WTC11 (cell line): Measurements from ENCODE around the gene ARHGAP40. TPM values are rescaled to one million over a fixed set of nuclear protein-coding genes. Genes with fewer than 3 reads are reported as not detected.
A peak's percentile ranks its signal among the peaks of the same experiment; 100 is the strongest.

Experiments
- CREM ChIP-seq: sonication (generic); formaldehyde crosslinking; IDR thresholded peaks from 2 replicates; pipeline ENCODE4 v1.8.1; 2022; ENCODE audit warnings: mild to moderate bottlenecking, missing genetic modification reagents, moderate library complexity
- ERG ChIP-seq: fragments of 250-450 bp; sonication (Bioruptor Pico); IDR thresholded peaks from 2 replicates; pipeline ENCODE4 v1.8.0; 2021; ENCODE audit warnings: mild to moderate bottlenecking
- GRHL2 ChIP-seq: fragments of 250-450 bp; sonication (Bioruptor Pico); IDR thresholded peaks from 2 replicates; pipeline ENCODE4 v1.8.0; 2022; ENCODE audit warnings: mild to moderate bottlenecking, moderate library complexity; ENCODE audit not compliant: insufficient replicate concordance, severe bottlenecking
- IRF2 ChIP-seq: sonication (generic); formaldehyde crosslinking; IDR thresholded peaks from 2 replicates; pipeline ENCODE4 v1.8.0; 2022; ENCODE audit warnings: low read depth, missing genetic modification reagents, borderline replicate concordance
- MXD4 ChIP-seq: fragments of 250-450 bp; sonication (Bioruptor Pico); IDR thresholded peaks from 2 replicates; pipeline ENCODE4 v1.8.0; 2021; ENCODE audit warnings: mild to moderate bottlenecking, moderate library complexity, borderline replicate concordance
- NR2C2 ChIP-seq: sonication (generic); formaldehyde crosslinking; IDR thresholded peaks from 2 replicates; pipeline ENCODE4 v1.8.0; 2022; ENCODE audit warnings: mild to moderate bottlenecking, missing genetic modification reagents
- PRDM15 ChIP-seq: sonication (generic); formaldehyde crosslinking; IDR thresholded peaks from 2 replicates; pipeline ENCODE4 v1.8.0; 2022; ENCODE audit warnings: missing genetic modification reagents
- TCF7 ChIP-seq: sonication (generic); formaldehyde crosslinking; IDR thresholded peaks from 2 replicates; pipeline ENCODE4 v1.8.0; 2022; ENCODE audit warnings: mild to moderate bottlenecking, low read depth, missing genetic modification reagents, moderate library complexity
- USF1 ChIP-seq: sonication (generic); formaldehyde crosslinking; IDR thresholded peaks from 2 replicates; pipeline ENCODE4 v1.8.0; 2022; ENCODE audit warnings: mild to moderate bottlenecking, missing genetic modification reagents
- ZBTB43 ChIP-seq: sonication (generic); formaldehyde crosslinking; IDR thresholded peaks from 2 replicates; pipeline ENCODE4 v1.8.1; 2023; ENCODE audit warnings: mild to moderate bottlenecking, missing genetic modification reagents
- ZNF232 ChIP-seq: sonication (generic); formaldehyde crosslinking; IDR thresholded peaks from 2 replicates; pipeline ENCODE4 v1.8.0; 2022; ENCODE audit warnings: mild to moderate bottlenecking, missing genetic modification reagents
- ZNF317 ChIP-seq: sonication (generic); formaldehyde crosslinking; IDR thresholded peaks from 2 replicates; pipeline ENCODE4 v1.8.1; 2023; ENCODE audit warnings: low read depth, mild to moderate bottlenecking, moderate library complexity, missing genetic modification reagents, borderline replicate concordance
- ZNF532 ChIP-seq: fragments of 250-450 bp; sonication (Bioruptor Pico); IDR thresholded peaks from 2 replicates; pipeline ENCODE4 v1.9.0; 2021; ENCODE audit warnings: mild to moderate bottlenecking, borderline replicate concordance
- ZNF671 ChIP-seq: fragments of 250-450 bp; sonication (Bioruptor Pico); IDR thresholded peaks from 2 replicates; pipeline ENCODE4 v1.8.0; 2021; ENCODE audit warnings: mild to moderate bottlenecking
- total RNA-seq: library from RNA; stranded (reverse); gene quantifications from 3 replicates; pipeline ENCODE4 v1.2.3, GENCODE V29; 2021
- TF ChIP-seq, protein P1 (sequence below): fragments of 250-450 bp; sonication (Bioruptor Pico); IDR thresholded peaks from 2 replicates; pipeline ENCODE4 v1.9.0; 2021; ENCODE audit warnings: moderate library complexity, mild to moderate bottlenecking, inconsistent platforms, borderline replicate concordance

ARHGAP40 gene
- total RNA-seq, 1 experiment from 2014 or later: 0.72 TPM

DNA sequence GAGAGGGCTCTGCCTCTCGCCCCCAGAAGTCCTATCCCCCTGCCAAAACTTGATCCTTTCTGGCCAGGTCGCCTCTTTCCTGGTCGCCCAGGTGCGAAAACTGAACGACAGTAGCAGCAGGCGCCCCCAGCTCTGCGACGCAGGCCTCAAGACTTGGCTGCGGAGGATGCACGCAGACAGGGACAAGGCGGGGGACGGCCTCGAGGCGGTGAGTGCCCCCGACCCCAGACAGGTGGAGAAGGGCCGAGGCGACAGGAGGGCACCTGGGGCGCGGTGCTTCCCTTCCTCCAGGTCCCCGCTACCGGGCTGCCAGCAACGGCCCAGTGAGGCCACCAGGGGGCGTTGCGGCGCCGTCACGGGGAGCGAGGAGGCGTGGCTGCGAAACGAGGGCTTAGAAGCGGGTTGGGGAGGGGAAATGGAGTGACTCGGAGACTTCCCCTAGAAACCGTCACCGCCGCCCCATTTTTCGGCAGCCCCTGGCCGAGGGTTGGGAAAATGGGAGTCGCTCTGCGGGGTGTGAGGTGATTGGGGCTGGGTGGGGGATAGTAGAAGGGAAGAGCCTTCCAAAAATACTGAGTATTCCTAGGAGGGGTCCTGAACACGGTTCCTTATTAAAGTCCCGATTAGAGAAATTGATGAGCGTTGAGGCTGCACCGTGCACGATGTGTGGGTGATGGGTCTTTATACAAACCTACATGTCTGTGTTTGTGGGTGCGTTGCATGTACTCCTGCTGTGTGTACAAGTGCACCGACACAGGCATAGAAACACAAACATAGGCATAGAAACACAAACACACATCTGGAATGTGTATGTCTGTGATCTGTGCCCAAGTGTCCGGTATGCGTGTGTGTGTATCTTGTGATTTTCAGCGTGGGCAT lies 44.6 kb downstream of the ARHGAP40 start (continued):
- TF ChIP-seq PRDM15 (CRISPR knock-in tag) (no peak), ZNF532 (no peak), CREM (0 out of 2 replicates have a peak, but pooled peaks have one; percentile 16), USF1 (CRISPR knock-in tag) (no peak), ZBTB43 (no peak), ZNF671 (CRISPR knock-in tag) (no peak), ZNF317 (CRISPR knock-in tag) (no peak), MXD4 (CRISPR knock-in tag) (no peak), GRHL2 (CRISPR knock-in tag) (no peak), TCF7 (no peak), IRF2 (CRISPR knock-in tag) (no peak), NR2C2 (CRISPR knock-in tag) (no peak), ERG (CRISPR knock-in tag) (no peak), ZNF232 (CRISPR knock-in tag) (0 out of 2 replicates have a peak, but pooled peaks have one; percentile 50)
- TF ChIP-seq, protein P1, sequence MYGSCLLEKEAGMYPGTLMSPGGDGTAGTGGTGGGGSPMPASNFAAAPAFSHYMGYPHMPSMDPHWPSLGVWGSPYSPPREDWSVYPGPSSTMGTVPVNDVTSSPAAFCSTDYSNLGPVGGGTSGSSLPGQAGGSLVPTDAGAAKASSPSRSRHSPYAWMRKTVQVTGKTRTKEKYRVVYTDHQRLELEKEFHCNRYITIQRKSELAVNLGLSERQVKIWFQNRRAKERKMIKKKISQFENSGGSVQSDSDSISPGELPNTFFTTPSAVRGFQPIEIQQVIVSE (CRISPR knock-in tag): no peak
